Fibroblast of skin of scalp (primary cell): ENCODE measurements around the gene VAV3.
A peak's percentile ranks its signal among the peaks of the same experiment; 100 is the strongest.
"Not testable (repeated sequence)": the region's sequence is repeated elsewhere in the genome, so short reads cannot be mapped to it uniquely, and the experiment has no call there.

Experiments
- DNase-seq: peaks from one replicate; pipeline ENCODE4 v3.0.0-alpha.2; 2013

The VAV3 gene

DNA sequence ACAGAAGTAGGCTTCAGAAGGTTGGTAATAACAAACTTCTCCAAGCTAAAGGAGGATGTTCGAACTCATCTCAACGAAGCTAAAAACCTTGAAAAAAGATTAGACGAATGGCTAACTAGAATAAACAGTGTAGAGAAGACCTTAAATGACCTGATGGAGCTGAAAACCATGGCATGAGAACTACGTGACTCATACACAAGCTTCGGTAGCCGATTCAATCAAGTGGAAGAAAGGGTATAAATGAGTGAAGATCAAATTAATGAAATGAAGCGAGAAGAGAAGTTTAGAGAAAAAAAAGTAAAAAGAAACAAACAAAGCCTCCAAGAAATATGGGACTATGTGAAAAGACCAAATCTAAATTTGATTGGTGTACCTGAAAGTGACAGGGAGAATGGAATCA, 231.6 kb downstream of the VAV3 start:
- DNase-seq: not testable (repeated sequence)

DNA sequence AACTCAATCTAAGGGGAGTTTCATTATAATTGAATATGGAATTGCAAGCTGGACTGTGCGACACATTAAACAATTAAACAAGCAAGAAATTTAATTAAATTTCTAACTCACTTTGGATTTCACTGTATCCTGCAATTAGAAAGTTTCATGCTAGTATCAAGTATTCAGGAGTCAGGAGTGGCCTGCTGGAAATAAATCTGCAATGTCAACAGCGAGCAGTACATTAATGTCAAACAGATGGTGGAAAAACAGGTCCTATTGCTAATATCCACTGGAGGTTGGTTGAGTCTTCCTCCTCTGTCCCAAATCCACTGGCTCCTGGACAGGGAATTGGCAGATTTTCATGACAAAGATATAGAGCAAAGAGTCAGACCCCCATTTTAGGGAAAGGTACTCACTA, 237.1 kb downstream of the VAV3 start:
- DNase-seq: no peak

DNA sequence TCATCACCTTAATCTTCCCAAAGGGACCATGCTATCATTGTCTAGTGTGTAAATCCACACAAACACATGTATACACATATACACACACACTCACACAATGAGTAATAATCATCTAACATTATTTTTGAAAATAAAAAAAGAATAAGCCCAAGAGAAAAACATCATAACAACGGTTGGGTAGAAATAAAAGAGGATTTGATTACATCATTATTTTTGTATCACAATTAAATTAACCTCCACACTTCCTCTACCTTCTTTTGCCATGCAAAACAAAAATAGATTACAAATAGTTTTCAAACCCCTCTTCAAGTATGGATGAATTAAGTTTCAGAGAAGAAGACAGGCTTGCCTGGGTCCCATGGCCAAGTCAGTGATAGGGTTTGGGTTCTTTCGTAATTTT, 238.1 kb downstream of the VAV3 start:
- DNase-seq: no peak

DNA sequence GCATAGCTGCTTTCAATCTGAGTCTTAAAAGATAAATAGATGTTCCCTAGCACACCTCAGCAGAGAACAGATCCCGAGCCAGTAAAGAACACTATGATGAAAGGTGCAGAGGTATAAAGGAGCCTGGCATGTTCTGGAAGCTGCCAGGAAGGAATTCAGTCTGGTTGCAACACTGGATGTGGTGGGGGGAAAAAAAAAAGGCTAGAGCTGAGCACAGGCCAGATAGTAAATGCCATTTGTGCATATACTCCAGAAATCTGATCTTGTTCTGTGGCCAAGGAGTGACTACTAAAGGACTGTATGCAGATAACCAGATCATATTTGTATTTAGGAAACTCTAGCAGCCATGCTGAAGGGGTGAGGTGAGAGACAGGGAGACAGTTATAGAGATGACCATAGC, 240.3 kb downstream of the VAV3 start:
- peak; percentile 2 for DNase-seq

DNA sequence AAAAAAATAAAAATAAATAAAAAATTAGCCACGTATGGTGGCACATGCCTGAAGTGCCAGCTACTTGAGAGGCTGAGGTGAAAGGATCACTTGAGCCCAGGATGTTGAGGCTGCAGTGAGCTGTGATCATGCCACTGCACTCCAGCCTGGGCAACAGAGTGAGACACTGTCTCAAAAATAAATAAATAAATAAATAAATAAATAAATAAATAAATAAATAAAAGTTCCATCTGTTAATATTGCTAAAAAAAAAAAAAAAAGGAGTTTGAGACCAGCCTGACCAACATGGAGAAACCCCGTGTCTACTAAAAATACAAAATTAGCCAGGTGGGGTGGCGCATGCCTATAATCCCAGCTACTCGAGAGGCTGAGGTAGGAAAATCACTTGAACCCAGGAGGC, 244.8 kb downstream of the VAV3 start:
- not testable (repeated sequence) for DNase-seq

DNA sequence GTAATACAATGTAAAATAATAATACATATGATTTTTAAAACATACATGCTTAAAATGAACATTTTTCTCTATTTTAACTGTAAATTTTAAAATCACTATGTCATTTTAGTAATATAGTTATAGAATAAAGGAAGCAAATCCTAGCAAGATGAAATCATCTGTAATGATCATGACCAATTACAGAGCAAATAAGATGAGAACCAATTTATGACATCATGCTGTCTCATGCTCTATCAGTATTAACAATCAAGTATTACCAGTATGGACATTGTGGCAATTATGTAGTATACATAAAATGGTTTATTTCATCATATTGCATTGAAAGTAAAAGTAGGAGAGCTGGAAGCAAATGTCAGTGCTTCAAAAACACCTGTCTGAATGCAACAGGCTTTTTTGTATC, 255.0 kb downstream of the VAV3 start:
- no peak for DNase-seq

DNA sequence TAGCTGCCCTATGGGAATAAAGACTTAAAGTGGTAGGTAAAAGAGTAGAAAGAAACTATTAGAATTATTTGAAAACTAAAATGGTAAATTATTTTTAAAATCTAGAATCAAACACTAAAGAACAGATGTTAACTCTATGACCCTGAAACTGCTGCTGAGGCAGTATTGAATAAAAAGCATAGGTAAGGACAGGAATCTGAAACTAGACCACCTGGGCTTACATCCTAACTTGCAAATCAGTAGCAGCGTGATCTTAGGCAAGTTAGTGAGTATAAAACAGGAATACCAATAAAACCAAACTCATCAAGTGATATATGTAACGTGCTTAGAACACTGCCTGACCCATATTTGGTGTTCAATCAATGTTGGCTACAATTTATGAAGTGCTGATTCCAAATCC, 257.9 kb downstream of the VAV3 start:
- no peak for DNase-seq

DNA sequence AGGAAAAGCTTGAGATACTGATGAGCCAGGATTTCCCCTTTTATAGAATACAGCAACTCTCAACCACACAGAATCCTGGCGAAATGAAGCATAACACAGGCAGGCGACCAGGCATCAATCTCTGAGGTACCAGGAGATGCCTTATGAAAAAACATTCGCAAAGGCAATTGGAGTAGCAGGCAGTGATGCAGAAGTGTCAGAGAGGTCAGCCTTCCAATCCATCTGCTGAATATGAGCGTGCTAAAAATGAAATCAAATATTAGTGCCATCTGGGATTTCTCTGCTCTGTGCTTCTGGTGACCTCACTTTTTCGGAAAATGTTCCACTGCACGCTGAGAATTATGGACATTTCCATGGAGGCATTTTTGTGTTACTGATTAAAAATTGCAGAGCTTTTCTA, 258.8 kb downstream of the VAV3 start:
- no peak for DNase-seq

DNA sequence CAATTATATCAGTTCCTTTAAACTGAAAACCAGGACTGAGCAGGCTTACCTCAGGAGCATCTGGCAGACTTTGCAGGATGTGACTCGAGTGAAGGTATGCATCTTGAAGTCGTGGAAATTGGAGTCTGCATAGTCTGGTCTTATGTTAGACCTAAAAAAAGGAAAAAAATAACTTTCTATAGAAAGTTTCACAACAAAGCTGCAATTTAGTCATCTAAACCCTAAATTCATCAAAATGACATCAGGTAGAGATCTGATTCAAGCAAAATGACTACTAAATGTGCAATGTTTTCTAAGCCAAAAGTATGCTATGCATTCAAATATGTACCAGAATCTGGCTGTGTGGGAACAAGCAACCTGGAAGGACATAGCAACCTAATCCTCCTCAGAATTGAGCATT, 260.1 kb downstream of the VAV3 start:
- DNase-seq: peak; percentile 29

DNA sequence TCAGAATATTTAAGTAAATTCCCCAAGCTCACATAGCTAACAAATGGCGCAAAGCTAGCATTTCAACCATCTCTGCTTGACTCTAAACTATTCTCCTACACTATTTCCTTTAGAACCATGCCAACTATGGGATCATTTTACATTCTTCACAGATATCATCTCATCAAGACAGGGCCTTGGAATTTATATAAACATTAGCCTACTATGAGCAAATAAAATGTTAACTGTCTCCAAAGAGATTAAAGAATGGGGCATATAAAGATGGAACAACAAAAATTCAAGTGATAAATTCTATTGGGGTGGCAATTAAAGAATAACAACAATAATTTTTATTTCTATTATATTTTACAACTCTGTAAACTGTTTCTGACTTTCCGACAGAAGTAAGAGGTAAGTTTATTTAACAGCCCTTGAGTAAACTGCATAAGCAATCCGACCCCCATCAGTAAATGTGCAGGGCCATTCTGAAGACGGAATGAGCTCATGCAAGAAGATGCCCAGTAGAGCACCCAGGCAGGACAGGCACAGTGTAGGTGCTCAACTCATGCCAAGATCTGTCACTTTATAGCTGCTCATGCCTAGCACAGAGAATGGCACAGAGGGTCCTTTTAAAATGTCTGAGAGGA, 261.9 kb downstream of the VAV3 start:
- DNase-seq: peak; percentile 66

DNA sequence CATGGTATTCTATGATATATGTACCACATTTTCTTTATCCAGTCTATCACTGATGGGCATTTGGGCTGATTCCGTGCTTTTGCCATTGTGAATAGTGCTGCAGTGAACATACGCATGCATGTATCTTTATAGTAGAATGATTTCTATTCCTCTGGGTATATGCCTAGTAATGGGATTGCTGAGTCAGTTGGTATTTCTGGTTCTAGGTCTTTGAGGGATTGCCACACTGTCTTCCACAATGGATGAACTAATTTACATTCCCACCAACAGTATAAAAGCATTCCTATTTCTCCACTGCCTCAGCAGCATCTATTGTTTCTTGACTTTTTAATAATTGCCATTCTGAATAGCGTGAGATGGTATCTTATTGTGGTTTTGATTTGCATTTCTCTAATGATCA, 264.3 kb downstream of the VAV3 start:
- DNase-seq: peak; percentile 36

DNA sequence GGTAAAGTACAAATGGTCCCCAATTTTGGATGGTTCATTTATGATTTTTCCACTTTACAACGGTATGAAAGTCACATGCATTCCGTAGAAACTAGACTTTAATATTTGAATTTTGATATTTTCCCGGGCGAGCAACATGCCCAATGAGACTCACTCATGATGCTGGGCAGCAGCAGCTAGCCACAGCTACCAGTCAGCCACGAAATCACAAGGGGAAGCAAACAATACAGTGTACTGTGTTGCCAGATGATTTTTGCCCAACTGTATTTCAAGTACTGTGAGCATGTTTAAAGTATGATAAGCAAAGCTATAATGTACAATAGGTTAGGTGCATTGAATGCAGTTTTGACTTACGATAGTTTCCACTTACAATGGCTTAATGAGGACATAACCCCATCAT, 266.8 kb downstream of the VAV3 start:
- no peak for DNase-seq

DNA sequence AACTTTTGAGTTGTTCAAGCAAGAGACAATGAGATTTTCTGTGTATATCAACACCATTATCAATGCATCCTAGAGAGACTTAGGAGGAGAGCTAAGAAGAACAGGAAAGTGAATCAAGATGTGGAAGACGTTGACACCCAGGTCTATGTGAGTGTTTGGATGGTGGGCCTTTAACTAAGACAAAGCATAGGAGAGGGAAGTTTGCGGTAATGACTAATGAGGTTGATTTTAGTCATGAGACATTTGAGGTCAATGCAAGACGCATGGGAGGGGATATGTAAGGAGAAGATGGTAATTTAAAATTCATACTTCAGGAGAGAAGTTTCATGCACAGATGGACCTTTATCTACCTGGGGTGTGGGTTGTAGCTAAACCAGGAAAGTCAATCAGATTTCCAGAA, 269.6 kb downstream of the VAV3 start:
- no peak for DNase-seq

DNA sequence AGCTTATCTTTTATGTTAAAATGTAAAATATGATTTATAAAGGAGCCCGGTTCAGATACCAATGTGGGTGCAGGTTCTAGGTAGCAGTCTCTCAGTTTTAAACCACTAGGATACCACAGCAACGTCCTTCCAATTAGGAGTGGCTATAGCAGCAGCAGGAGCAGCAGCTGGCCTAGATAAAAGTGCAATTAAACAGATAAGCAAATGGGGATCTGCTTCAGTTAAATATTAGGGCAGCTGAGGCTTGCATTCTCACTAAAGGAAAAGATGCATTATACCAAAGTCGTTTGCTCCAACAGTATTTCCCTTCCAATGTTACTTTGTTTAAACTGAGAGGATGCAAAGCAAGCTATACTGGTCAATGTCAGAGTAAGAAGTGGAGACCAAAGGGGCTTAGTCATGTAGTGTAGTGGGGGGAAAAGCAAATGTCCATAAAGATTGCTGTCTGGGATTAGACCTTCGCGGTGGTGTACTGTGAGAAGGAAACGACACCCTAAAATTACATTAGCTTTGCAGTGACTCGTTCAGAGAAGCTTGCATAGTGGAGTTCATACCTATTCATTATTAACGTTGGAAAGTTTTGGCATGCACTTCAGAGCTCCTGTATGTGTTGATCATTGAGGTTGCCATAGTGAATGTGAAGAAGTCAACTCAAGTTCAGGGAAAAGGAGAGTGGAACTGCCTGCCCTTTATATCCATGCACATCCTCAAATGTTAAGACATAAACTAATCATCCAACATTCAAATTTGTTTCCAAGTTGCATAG, 272.2 kb downstream of the VAV3 start:
- DNase-seq: no peak

DNA sequence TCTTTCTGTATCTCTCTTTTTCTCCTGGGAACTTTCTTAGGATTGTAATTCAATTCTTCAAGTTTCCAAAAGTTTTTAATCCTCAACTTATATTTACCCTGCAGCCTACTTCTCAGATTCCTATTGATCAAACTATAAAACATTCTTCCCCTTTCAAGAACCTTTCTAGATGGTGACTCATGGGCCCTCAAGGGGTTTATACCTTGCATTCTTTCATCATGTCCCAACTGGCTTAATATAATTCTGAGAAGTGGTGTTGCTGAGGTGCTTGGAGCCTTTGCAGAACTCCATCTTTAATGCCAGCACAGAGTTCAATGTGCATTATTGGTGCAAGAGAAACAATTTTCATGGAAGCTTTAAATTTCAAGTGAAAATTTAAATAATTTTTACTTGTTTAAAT, 273.4 kb downstream of the VAV3 start:
- DNase-seq: no peak

DNA sequence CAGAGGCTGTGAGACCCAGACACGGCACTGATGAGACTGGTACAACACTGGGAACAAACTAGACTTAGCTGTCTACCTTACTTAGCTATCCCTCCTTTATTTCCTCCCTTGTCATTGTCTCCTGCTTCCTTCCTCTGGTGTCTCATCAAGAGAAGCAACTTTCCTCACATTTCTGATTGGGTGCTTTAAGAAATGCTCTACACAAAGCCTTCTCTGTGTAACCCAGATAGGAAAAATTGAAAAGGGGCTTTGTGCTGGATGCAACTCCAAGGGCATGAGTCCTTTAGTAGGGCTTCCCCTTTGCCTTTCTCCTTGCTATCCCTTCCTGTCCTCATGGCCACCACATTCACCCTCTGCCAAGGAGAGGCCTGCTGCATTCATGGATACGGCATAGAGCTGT, 274.5 kb downstream of the VAV3 start:
- no peak for DNase-seq

DNA sequence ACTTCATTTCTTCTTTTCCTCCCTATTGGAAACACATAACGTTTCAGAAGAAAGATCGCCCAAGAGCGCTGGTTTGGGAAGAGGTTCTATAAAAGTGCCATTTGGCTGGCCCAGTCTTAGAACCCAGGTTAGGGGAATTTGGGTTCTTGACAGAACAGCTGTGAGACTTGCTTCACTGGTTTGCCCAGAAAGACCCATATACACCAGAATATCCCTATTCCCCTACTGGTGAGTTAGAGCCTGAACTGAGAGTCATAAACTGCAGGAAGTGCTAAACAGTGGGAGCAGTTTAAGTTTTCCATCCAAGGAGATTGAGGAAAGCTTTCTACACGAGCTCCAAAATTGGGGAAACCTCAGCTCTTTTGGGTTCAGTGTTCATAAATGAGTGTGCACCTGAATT, 275.2 kb downstream of the VAV3 start:
- DNase-seq: no peak

DNA sequence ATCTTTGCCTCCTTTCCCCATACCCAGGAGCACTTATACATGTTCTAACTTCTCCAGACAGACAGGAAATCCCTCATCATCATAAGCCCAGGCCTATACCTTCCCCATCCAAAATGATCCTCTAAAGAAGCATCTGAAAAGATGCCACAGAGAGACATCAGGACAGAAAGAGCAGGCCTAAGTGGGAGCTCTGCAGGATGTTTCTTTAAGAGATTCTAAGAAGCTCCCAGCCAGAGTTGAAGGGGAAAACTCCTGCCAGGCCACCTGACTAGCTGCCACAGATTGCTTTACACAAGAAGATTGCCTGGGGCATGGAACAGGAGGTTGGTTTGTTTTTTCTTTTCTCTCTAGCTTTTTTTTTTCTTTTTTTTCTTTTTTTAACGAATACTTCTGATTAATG, 275.8 kb downstream of the VAV3 start:
- DNase-seq: no peak

DNA sequence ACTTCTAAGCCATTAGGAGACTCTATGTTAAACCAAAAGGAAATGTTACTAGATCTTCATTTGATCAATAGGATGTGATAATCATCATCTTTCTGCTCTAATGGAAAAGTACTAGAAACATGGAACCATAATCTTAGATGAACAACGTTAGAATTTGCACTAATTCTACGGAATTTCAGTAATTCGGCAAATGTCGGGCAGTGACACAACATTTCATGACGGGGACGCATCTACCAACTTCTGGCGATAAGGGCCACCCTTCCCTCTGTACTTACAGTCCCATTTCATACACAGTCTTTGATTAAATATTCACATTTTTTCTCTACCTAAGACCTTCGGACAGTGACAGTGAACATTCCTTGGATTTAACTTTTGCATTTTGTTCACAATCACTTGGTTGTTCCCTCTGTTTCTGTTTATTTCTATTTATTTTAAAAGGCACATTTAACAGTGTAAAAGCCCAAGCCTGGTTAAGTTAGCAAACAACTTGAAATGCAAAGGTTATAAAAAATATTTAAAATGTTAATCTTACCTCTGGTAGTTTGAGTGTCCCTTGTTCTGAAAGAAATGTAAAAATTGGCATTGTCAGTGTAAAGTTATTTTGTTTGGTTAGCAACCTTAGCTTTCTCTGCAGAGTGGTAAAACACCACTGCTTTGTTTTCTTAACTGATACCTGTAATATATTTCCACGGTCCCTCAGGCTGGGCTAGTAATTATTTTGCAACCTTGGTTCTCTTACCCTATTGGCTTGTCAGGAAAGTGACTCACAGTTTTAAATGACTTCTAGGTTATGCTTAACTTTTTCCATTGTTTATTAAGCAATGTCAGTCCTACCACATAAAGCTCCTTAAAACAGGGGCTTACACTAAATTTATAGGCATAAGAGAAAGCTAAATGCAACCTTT, 276.9 kb downstream of the VAV3 start:
- no peak for DNase-seq

DNA sequence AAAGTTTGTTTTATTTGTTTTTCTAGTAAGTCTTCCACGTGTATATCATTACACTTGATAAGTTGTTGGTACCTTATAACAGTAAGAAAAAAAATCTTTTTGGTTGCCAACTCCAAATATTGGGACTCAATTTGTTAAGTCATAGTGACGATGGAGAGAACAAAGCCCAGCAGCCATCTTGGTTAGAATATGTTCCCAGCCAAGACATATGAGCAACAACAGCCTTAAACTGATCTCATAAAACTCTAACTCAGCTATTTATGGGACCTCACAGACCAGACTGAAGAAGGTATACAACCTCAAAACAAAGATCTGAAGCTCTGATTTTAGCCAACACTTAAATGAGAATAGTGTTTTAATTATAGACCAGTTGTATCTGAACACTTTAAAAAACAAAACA, 281.3 kb downstream of the VAV3 start:
- DNase-seq: no peak

DNA sequence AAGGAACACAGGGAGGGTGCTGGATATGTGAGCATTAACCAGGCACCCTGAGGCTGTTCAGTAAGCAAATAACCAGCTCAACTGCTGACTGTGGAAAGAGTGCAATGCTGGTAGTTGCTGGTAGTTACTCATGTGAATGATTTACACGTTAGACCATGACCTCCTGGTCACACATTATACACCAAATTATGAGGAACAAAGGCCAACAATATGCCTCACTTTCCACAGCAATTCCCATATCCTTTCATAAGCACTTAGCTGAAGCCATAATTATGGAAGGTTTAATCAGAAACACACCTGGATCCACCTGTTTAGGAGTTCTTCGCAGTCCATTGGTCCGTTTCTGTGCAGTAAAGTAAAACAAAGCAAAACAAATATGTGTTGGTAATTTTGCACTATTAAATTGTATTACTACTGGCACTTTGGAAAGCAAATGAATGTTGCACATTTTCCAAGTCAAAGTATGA, 281.8 kb downstream of the VAV3 start:
- DNase-seq: no peak

DNA sequence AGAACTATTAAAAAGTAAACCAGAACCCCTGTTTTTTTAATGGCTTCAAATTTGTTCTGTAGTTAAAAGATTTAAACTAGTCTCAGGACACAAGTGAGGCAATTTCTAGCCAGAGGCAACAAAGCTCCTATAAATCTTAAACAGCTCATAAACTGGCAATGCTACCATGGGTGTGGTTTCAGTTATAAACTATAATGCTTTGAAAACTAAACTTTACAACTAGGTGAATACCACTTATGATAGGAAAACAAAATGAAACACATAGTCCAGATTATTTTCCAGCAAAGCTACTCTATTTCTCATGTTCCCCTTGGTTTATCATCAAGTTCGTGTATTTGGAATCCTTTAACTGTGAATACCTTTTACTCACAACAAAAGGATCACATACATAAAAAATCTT, 282.5 kb downstream of the VAV3 start:
- no peak for DNase-seq

DNA sequence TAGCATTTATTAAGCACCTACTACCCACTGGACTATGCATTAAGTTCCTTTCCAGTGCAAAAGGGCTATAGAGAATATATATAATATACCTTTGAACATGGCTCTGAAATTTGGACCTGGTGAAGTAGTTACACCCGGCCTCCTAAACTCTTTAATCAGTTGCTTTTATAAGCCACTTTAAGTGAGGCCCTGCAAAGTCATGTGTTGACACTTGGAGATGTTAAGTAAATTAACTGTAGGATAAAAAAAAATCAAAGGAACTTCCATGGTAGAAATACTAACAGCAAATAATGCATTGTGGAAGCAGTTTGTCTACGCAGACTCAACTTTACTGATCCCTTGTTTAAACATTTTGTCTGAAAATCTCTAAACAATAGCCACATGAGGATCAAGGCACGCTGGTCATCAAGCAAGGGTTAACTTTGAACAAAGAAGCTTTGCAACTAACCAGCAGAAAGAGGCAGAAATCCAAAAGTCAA, 283.9 kb downstream of the VAV3 start:
- no peak for DNase-seq
